CD4-positive, alpha-beta memory T cell (primary cell): ENCODE measurements around the gene EPHB2. TPM values are rescaled to one million over a fixed set of nuclear protein-coding genes. Genes with fewer than 3 reads are reported as not detected.

Experiments
- CTCF ChIA-PET: fragments of 350-600 bp; sonication (Branson Sonifier 250); formaldehyde crosslinking; loops from one replicate; lab custom pipeline; 2021; ENCODE audit warnings: inconsistent platforms; ENCODE audit not compliant: partially characterized antibody; lab: Charles Lee
- POLR2A ChIA-PET: fragments of 350-600 bp; sonication (Branson Sonifier 250); formaldehyde crosslinking; loops from one replicate; lab custom pipeline; 2021; ENCODE audit not compliant: partially characterized antibody; lab: Charles Lee
- DNase-seq, 5 donors: peaks; one replicate each; pipeline versions ENCODE4 v3.0.0 to v3.0.0-alpha.2; 2020 to 2022; ENCODE audit warnings: mixed read lengths in 1 of 5
- H3K27ac ChIP-seq: one replicate; pipeline ENCODE4 v1.7.0; 2013; ENCODE audit warnings: low read depth, low read length
- H3K27me3 ChIP-seq: 2 replicates; pipeline ENCODE4 v1.7.0; 2013; ENCODE audit warnings: mild to moderate bottlenecking, low read length, moderate library complexity; ENCODE audit not compliant: insufficient read depth
- H3K36me3 ChIP-seq: 2 replicates; pipeline ENCODE4 v1.7.0; 2013; ENCODE audit warnings: mild to moderate bottlenecking, low read length, moderate library complexity; ENCODE audit not compliant: insufficient read depth
- H3K4me1 ChIP-seq: 2 replicates; pipeline ENCODE4 v1.7.0; 2013; ENCODE audit warnings: mild to moderate bottlenecking, low read length, moderate library complexity; ENCODE audit not compliant: insufficient read depth
- H3K4me3 ChIP-seq, 2 donors: one replicate each; pipeline ENCODE4 v1.7.0; 2013; ENCODE audit warnings: low read length in 2 of 2, mild to moderate bottlenecking in 1 of 2
- H3K9me3 ChIP-seq, 2 donors: one replicate each; pipeline ENCODE4 v1.7.0; 2013; ENCODE audit warnings: low read length in 2 of 2, control low read depth in 1 of 2; ENCODE audit not compliant: control insufficient read depth in 1 of 2
- H3K27ac Mint-ChIP-seq, 7 donors: one replicate each; pipeline ENCODE4 v1.8.0; 2020 to 2021; ENCODE audit warnings: mixed read lengths in 7 of 7, mild to moderate bottlenecking in 6 of 7, inconsistent platforms in 3 of 7, moderate library complexity in 3 of 7
- H3K27me3 Mint-ChIP-seq, 2 donors: one replicate each; pipeline ENCODE4 v1.8.0; 2020 to 2021; ENCODE audit warnings: mixed read lengths in 2 of 2
- H3K36me3 Mint-ChIP-seq, 2 donors: one replicate each; pipeline ENCODE4 v1.8.0; 2020 to 2021; ENCODE audit warnings: mixed read lengths in 2 of 2, inconsistent platforms in 1 of 2, mild to moderate bottlenecking in 1 of 2
- H3K4me1 Mint-ChIP-seq, 4 donors: one replicate each; pipeline ENCODE4 v1.8.0; 2020 to 2021; ENCODE audit warnings: mixed read lengths in 4 of 4, mild to moderate bottlenecking in 1 of 4
- H3K4me3 Mint-ChIP-seq, 8 donors: one replicate each; pipeline ENCODE4 v1.8.0; 2020 to 2021; ENCODE audit warnings: mixed read lengths in 8 of 8, mild to moderate bottlenecking in 7 of 8, moderate library complexity in 6 of 8, inconsistent platforms in 3 of 8
- H3K9me3 Mint-ChIP-seq, 8 donors: one replicate each; pipeline ENCODE4 v1.8.0; 2020 to 2021; ENCODE audit warnings: mixed read lengths in 8 of 8, mild to moderate bottlenecking in 5 of 8, inconsistent platforms in 3 of 8, moderate library complexity in 1 of 8
- intact Hi-C: fragments of 100-400 bp; cut with micrococcal nuclease; formaldehyde crosslinking; loops from one replicate; pipeline ENCODE4 v1.15.1; 2023
- polyA plus RNA-seq, 2 donors: library from polyadenylated mRNA; unstranded; fragments of 300-500 nt; fragmentation: Illumina TruSeq; gene quantifications; one replicate each; pipeline ENCODE4 v1.2.3, GENCODE V29; 2021
- total RNA-seq, 2 experiments: library from RNA; stranded (reverse); gene quantifications; one replicate each; pipeline ENCODE4 v1.2.3, GENCODE V29; 2021

The EPHB2 gene
- total and polyA plus RNA-seq, 4 experiments from 2014 or later = 0.35 to 0.36 TPM; not detected in 2

GRCh38 chr1:22747021-22747734 is 36.5 kb downstream of the EPHB2 start:
- Histone ChIP-seq H3K27me3 (no peaks in the 10 kb centered on the region), H3K4me1 (no peaks in the 10 kb centered on the region), H3K4me3 (no peak overlapping the region), H3K9me3 (no peaks in the 10 kb centered on the region), H3K27ac (no peak overlapping the region), H3K36me3 (no peaks in the 10 kb centered on the region)
- Mint-ChIP-seq H3K9me3 (no peaks in the 10 kb centered on the region), H3K27me3 (peaks cover 0 to 3% of the 10 kb centered on the region in 2 donors), H3K4me1 (no peaks in the 10 kb centered on the region), H3K4me3 (no peak overlapping the region), H3K36me3 (no peaks in the 10 kb centered on the region), H3K27ac (no peak overlapping the region)
- ChIA-PET POLR2A (no interaction called here), CTCF (no interaction called here)
- DNase-seq = no peak
- intact Hi-C loops = no loop called here

GRCh38 chr1:22747735-22748073 is 37.1 kb downstream of the EPHB2 start:
- no peaks in the 10 kb centered on the region for H3K36me3 Mint-ChIP-seq
- Histone ChIP-seq H3K4me3 (no peak overlapping the region), H3K4me1 (no peaks in the 10 kb centered on the region)

GRCh38 chr1:22749503-22749902 is 38.9 kb downstream of the EPHB2 start:
- H3K4me3 Mint-ChIP-seq = no peak overlapping the region
- H3K9me3 Mint-ChIP-seq = no peaks in the 10 kb centered on the region
- H3K9me3 ChIP-seq = no peaks in the 10 kb centered on the region
- H3K36me3 Mint-ChIP-seq = no peaks in the 10 kb centered on the region
- H3K36me3 ChIP-seq = no peaks in the 10 kb centered on the region
- peaks cover 0 to 2% of the 10 kb centered on the region in 2 donors for H3K27me3 Mint-ChIP-seq
- ChIA-PET POLR2A (no interaction called here), CTCF (no interaction called here)
- H3K27ac Mint-ChIP-seq = no peak overlapping the region
- no peak overlapping the region for H3K27ac ChIP-seq
- H3K4me1 Mint-ChIP-seq = no peaks in the 10 kb centered on the region
- H3K4me3 ChIP-seq = no peak overlapping the region
- H3K27me3 ChIP-seq = no peaks in the 10 kb centered on the region
- no peak for DNase-seq
- intact Hi-C loops = no loop called here
- H3K4me1 ChIP-seq = no peaks in the 10 kb centered on the region

More at GRCh38 chr1:22747735-22748073, 37.1 kb downstream of the EPHB2 start:
- no peak overlapping the region for H3K27ac Mint-ChIP-seq
- ChIA-PET POLR2A (no interaction called here), CTCF (interaction anchor here (0.6 kb wide), 1 partner anchor 1958 kb away, joined by 3 read pairs; no protein-coding TSS in a partner anchor)
- H3K4me1 Mint-ChIP-seq = no peaks in the 10 kb centered on the region
- H3K27me3 Mint-ChIP-seq = peaks cover 0 to 3% of the 10 kb centered on the region in 2 donors
- no peaks in the 10 kb centered on the region for H3K27me3 ChIP-seq
- H3K9me3 ChIP-seq = no peaks in the 10 kb centered on the region
- H3K36me3 ChIP-seq = no peaks in the 10 kb centered on the region
- intact Hi-C loops = no loop called here
- H3K27ac ChIP-seq = no peak overlapping the region
- no peak for DNase-seq
- no peaks in the 10 kb centered on the region for H3K9me3 Mint-ChIP-seq
- no peak overlapping the region for H3K4me3 Mint-ChIP-seq

- Histone ChIP-seq H3K27me3 (no peaks in the 10 kb centered on the region), H3K4me1 (no peaks in the 10 kb centered on the region), H3K36me3 (no peaks in the 10 kb centered on the region), H3K27ac (no peak overlapping the region), H3K4me3 (no peak overlapping the region), H3K9me3 (no peaks in the 10 kb centered on the region)
- Mint-ChIP-seq H3K9me3 (no peaks in the 10 kb centered on the region), H3K27me3 (peaks cover 0 to 2% of the 10 kb centered on the region in 2 donors), H3K36me3 (no peaks in the 10 kb centered on the region), H3K4me1 (no peaks in the 10 kb centered on the region), H3K4me3 (no peak overlapping the region), H3K27ac (no peak overlapping the region)
- ChIA-PET CTCF (no interaction called here), POLR2A (no interaction called here)
- intact Hi-C loops = no loop called here
- no peak for DNase-seq
These were observed 39.5 kb downstream of the EPHB2 start for GRCh38 chr1:22749919-22750684.

- Histone ChIP-seq H3K27ac (no peak overlapping the region), H3K4me1 (no peaks in the 10 kb centered on the region), H3K36me3 (no peaks in the 10 kb centered on the region), H3K4me3 (no peak overlapping the region), H3K27me3 (no peaks in the 10 kb centered on the region), H3K9me3 (no peaks in the 10 kb centered on the region)
- H3K9me3 Mint-ChIP-seq = no peaks in the 10 kb centered on the region
- intact Hi-C loops = no loop called here
- ChIA-PET CTCF (no interaction called here), POLR2A (no interaction called here)
- no peak overlapping the region for H3K27ac Mint-ChIP-seq
- H3K4me3 Mint-ChIP-seq = no peak overlapping the region
- H3K36me3 Mint-ChIP-seq = no peaks in the 10 kb centered on the region
- DNase-seq = no peak
- H3K27me3 Mint-ChIP-seq = peaks cover 0 to 2% of the 10 kb centered on the region in 2 donors
- no peaks in the 10 kb centered on the region for H3K4me1 Mint-ChIP-seq
These were observed 40.0 kb downstream of the EPHB2 start for GRCh38 chr1:22750685-22751051.

- H3K36me3 Mint-ChIP-seq = no peaks in the 10 kb centered on the region
- H3K4me1 ChIP-seq = no peaks in the 10 kb centered on the region
- no peak overlapping the region for H3K27ac Mint-ChIP-seq
- no peaks in the 10 kb centered on the region for H3K4me1 Mint-ChIP-seq
- H3K27ac ChIP-seq = no peak overlapping the region
- peaks cover 0 to 2% of the 10 kb centered on the region in 2 donors for H3K27me3 Mint-ChIP-seq
- H3K9me3 Mint-ChIP-seq = no peaks in the 10 kb centered on the region
- no peak overlapping the region for H3K4me3 ChIP-seq
- H3K36me3 ChIP-seq = no peaks in the 10 kb centered on the region
- ChIA-PET CTCF (no interaction called here), POLR2A (no interaction called here)
- DNase-seq = no peak
- H3K9me3 ChIP-seq = no peaks in the 10 kb centered on the region
- intact Hi-C loops = no loop called here
- no peaks in the 10 kb centered on the region for H3K27me3 ChIP-seq
- H3K4me3 Mint-ChIP-seq = no peak overlapping the region
These were observed 40.5 kb downstream of the EPHB2 start for GRCh38 chr1:22751124-22751531.

- no peaks in the 10 kb centered on the region for H3K27me3 ChIP-seq
- Mint-ChIP-seq H3K4me1 (no peaks in the 10 kb centered on the region), H3K9me3 (no peaks in the 10 kb centered on the region), H3K36me3 (no peaks in the 10 kb centered on the region), H3K27me3 (peaks cover 0 to 2% of the 10 kb centered on the region in 2 donors), H3K27ac (no peak overlapping the region), H3K4me3 (no peak overlapping the region)
- H3K4me1 ChIP-seq = no peaks in the 10 kb centered on the region
- no peaks in the 10 kb centered on the region for H3K36me3 ChIP-seq
- no peak overlapping the region for H3K27ac ChIP-seq
- POLR2A ChIA-PET = no interaction called here
- DNase-seq = no peak
- intact Hi-C loops = no loop called here
- H3K9me3 ChIP-seq = no peaks in the 10 kb centered on the region
- H3K4me3 ChIP-seq = no peak overlapping the region
- CTCF ChIA-PET = no interaction called here
These were observed 41.7 kb downstream of the EPHB2 start for GRCh38 chr1:22752339-22752738.
